ENCODE measurements around the gene GPR25.

Gene GPR25

DNA sequence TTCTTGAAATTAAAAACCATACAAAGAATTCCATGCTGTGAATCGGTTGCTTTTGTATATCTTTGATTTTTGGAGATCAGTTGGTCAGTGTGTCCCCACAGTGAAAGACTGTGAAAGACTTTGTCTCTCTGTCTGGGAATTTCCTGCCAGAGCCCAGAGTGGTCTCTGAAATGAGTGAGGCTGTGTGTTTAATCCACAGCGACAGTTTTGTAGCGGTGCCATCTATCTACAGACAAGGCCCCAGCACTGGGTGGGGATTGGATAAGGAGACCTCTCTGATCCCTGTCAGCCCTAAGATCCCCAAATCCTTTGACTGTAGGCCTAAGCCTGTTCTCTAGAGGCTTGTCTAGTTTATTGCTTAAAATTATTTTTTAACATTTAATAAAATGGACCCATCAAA, 10.3 kb downstream of the GPR25 start:
- TF ChIP-seq ZNF274 (IDR thresholded peaks at IDR 0.05; ENCODE audit: low read depth, low read length) = no peak
- no peak overlapping the region for H3K4me3 ChIP-seq (ENCODE audit: low read length)

DNA sequence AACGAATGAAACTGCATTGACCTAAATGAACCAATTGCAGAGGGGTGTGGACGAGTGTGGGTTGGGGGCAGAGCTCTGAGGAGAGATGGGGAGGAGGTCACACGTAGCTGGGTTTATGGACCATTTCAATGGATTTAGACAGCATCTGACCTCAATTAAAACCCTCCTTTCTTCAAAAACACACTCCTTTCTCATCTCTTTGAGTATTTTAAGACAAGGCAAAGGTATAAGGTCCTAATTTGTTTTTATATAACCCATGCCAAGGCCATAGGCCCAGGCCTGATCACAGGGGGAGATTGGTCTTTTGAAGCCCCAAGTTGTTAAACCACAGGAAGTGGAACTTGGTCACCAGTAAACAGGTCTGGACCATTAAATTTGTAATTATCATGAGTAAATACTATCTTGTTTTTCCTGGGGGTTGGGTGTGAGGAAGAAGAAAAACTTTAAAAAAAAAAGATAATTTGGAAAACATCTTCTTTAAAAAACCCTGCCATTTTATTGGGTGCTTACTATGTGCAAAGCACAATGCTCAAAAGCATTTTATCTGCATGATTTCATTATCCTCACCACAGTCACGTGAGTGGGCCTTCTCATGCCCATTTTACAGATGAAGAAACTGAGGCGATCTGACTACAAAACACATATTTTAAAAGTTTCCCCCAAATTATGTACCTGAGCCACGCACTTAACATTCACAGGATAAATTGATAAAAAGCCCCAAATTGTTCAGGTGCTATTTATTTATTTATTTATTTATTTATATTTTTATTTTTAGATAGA, 13.0 kb downstream of the GPR25 start:
- H3K4me3 ChIP-seq (ENCODE audit: low read length) = no peak overlapping the region
- TF ChIP-seq ZNF274 (IDR thresholded peaks at IDR 0.05; ENCODE audit: low read depth, low read length) = no peak

DNA sequence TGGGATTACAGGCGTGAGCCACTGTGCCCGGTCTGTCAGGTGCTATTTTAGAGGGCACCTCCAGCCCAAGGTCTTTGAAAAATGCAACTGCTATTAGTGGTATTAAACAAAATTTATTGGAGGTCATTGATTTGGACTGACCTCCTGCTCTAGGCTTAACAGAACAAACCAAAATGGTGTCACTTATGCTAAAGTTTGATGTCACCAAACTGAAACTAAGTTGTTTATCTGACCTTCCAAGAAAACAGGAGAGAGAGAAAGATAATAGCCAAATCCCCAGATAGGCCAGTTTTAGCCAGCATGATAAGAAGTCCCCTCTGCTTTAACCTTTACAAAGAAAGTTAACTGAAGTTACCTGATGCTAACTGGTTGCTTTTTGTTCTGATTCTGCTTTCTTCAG, 13.8 kb downstream of the GPR25 start:
- TF ChIP-seq ZNF274 (IDR thresholded peaks at IDR 0.05; ENCODE audit: low read depth, low read length) = no peak
- peak overlapping the region; percentile 47; the same call in 1 of the 2 replicates for H3K4me3 ChIP-seq (ENCODE audit: low read length)

DNA sequence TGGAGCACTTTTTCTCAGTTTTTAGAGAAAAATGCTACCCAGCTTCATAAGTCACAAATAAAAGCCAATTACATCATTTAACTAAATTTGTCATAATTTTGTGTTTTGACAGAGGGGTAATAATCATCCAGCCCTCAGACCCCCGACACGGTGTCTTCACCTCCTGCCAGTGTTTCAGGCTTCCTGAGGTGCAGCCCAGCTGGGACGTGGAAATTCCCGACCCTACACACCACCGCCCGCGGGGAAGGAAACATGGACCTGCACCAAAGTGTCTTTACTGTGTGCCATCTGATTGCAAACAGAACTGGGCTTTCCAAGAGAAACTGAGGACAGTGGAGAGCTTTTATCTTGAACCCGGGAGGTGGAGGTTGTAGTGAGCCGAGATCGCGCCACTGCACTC, 14.3 kb downstream of the GPR25 start:
- no peak for TF ChIP-seq ZNF274 (IDR thresholded peaks at IDR 0.05; ENCODE audit: low read depth, low read length)
- H3K4me3 ChIP-seq (ENCODE audit: low read length) = peak overlapping the region; percentile 47

GRCh38 chr1:200887772-200888348, 15.1 kb downstream of the GPR25 start:
- TF ChIP-seq ZNF274 (IDR thresholded peaks at IDR 0.05; ENCODE audit: low read depth, low read length) = no peak
- H3K4me3 ChIP-seq (ENCODE audit: low read length) = peak overlapping the region; percentile 47

DNA sequence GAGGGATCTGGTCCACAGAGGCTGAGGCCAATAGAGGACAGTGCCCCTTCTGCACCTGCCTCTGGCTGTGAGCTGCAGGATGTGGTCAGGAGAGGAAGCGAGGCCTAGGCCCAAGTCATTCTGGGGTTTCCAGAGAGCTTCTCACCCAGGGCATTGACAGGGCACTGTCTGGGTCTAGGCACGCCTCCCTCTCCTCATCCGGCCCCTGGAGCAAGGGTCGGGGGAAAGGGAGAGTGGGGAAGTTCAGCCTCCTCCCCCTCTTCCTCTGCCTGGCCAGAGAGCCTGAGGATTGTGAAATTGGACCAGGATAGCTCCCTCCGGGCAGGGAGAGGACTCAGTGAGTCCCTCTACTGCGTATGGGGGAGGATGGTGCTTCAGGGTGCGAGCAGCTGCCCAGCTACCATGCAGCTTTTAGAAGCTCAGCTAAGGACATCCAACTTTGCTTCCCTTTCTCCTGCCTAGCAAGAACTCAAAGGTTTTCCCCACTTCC, 15.6 kb downstream of the GPR25 start:
- H3K4me3 ChIP-seq (ENCODE audit: low read length) = peak overlapping the region; percentile 47; the same call in 1 of the 2 replicates
- no peak for TF ChIP-seq ZNF274 (IDR thresholded peaks at IDR 0.05; ENCODE audit: low read depth, low read length)

GRCh38 chr1:200889571-200889970, 16.8 kb downstream of the GPR25 start:
- H3K4me3 ChIP-seq (ENCODE audit: low read length) = no peak overlapping the region
- no peak for TF ChIP-seq ZNF274 (IDR thresholded peaks at IDR 0.05; ENCODE audit: low read depth, low read length)

- TF ChIP-seq ZNF274 (IDR thresholded peaks at IDR 0.05; ENCODE audit: low read depth, low read length) = no peak
- H3K4me3 ChIP-seq (ENCODE audit: low read length) = no peak overlapping the region
Observed at GRCh38 chr1:200890027-200890426, 17.2 kb downstream of the GPR25 start.

DNA sequence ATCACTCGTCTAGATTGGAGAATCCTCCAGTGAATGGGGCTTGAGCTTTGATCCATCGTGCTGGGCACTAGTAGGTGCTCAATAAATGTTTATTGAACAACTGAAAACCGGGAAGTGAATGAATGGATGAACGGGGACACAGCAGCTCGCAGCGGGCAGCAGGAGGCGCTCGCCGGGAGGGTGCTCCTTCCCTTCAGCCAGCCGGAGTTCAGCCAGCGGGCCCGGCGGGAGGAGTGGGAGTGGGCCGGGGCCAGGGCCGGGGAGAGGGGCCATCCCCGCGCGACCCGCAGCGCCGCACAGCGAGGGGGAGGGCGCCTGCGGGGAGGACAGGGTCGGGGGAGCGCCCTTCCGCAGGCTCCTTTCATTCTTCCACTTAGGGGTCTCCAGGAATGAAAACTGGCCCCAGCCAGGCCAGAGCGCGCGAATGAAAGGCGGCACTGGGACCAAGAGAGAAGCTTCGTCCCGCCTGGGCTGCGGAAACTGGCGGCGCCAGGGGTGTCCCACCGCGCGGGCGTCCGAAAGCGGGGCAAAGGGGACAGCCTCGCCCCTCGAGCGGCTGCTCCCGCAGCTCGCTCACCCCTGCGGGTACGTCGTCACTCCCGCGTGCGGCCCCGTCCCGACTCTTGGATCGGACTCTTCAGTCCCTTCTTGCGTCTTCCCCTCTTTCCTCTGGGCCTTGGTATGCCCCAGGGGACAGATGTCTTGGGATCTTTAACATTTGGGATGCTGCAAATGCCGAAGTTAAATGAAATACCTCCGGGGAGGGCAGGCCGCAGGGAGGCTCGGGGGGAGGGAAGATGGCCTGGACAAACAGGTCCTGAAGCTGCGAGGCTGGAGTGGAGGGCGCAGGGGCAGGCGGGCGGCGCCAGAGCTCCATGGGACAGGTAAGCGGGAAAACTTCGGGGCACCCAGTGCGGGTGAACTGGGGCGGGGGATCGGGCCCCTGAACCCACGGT, 18.3 kb downstream of the GPR25 start:
- no peak for TF ChIP-seq ZNF274 (IDR thresholded peaks at IDR 0.05; ENCODE audit: low read depth, low read length)
- H3K4me3 ChIP-seq (ENCODE audit: low read length) = peak overlapping the region; percentile 59

DNA sequence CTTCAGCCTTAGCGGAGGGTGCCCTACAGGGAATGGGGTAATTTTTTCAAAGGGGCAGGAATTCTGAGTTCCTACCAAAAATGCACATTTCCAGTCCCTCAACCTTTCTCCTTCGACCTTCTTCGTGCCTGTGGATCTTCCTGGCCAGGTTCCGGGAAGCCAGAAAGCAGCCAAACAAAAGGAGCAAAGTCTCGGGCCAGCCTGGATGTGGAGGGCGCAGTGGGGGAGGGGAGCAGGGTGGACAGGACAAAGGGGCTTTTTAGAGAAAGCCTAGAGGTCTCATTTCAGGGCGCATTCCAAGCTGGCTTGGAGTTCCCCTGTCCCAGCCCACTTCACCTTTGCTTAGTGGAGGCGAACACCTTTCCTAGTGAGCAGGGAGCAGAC, 19.0 kb downstream of the GPR25 start:
- H3K4me3 ChIP-seq (ENCODE audit: low read length) = peak overlapping the region; percentile 59
- TF ChIP-seq ZNF274 (IDR thresholded peaks at IDR 0.05; ENCODE audit: low read depth, low read length) = no peak

DNA sequence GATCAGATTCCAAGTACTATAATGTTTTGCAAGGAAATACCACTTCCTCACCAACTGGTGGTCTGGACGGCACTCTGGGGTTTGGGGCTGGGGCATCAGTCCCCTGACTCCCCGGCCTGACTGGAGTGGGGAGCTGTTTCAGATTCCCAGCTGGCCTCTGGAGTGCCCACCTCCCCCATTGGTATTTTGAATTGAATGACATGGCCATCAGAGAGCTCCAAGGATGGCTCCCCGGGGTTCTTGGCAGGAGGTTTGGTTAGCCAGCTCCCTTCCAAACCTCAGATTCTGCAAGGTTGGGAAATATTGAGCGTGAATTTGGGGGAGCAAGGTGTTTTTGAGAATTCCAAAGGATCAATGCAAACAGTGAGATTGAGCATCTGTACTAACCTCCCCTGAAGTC, 19.8 kb downstream of the GPR25 start:
- H3K4me3 ChIP-seq (ENCODE audit: low read length) = peak overlapping the region; percentile 59
- no peak for TF ChIP-seq ZNF274 (IDR thresholded peaks at IDR 0.05; ENCODE audit: low read depth, low read length)

- no peak for TF ChIP-seq ZNF274 (IDR thresholded peaks at IDR 0.05; ENCODE audit: low read depth, low read length)
- H3K4me3 ChIP-seq (ENCODE audit: low read length) = peak overlapping the region; percentile 59; the same call in 1 of the 2 replicates
Observed at GRCh38 chr1:200892958-200893357, 20.2 kb downstream of the GPR25 start.

DNA sequence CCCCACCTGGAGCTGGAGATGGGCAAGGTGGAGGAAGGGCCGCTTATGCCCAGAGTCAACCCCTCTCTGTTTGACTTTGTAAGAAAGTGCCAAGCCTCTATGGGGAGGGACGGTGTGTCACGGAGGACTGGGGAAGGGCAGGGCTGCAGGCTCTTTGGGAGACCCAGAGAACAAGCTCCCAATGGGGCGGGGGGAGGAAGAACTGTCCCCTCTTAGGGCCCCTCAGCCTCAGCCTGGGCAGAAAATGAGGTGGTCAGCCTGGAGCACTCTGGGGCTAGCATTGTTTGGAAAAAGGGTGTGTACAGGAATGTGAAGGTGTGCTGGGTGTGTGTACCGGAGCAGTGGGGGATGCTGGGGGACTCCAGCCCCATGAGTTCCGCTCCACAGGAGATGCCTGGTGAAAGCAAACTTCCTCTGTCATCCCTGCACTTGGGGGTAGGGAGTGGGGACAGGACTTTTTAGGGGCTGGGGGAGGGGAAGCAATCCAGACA, 20.7 kb downstream of the GPR25 start:
- no peak for TF ChIP-seq ZNF274 (IDR thresholded peaks at IDR 0.05; ENCODE audit: low read depth, low read length)
- peak overlapping the region; percentile 10; the same call in 1 of the 2 replicates for H3K4me3 ChIP-seq (ENCODE audit: low read length)
